Endothelial cell (in vitro differentiated cells): Measurements from ENCODE around the gene NR2C2. TPM values are rescaled to one million over a fixed set of nuclear protein-coding genes. Genes with fewer than 3 reads are reported as not detected.

ENCODE experiments used
- DNase-seq: peaks from one replicate; pipeline ENCODE4 v3.0.0; 2021; ENCODE audit warnings: low spot score
- H3K27ac Mint-ChIP-seq: one replicate; pipeline ENCODE4 v1.8.0; 2021; ENCODE audit warnings: mixed read lengths, inconsistent platforms; ENCODE audit not compliant: unreplicated experiment
- H3K27me3 Mint-ChIP-seq: one replicate; pipeline ENCODE4 v1.8.0; 2021; ENCODE audit warnings: mild to moderate bottlenecking, moderate library complexity, mixed read lengths, inconsistent platforms; ENCODE audit not compliant: unreplicated experiment
- H3K36me3 Mint-ChIP-seq: one replicate; pipeline ENCODE4 v1.8.0; 2021; ENCODE audit warnings: mild to moderate bottlenecking, low read depth, mixed read lengths, inconsistent platforms; ENCODE audit not compliant: unreplicated experiment
- H3K4me1 Mint-ChIP-seq: one replicate; pipeline ENCODE4 v1.8.0; 2021; ENCODE audit warnings: mild to moderate bottlenecking, mixed read lengths, inconsistent platforms; ENCODE audit not compliant: unreplicated experiment
- H3K4me3 Mint-ChIP-seq: one replicate; pipeline ENCODE4 v1.8.0; 2021; ENCODE audit warnings: mild to moderate bottlenecking, mixed read lengths, inconsistent platforms; ENCODE audit not compliant: unreplicated experiment
- H3K9me3 Mint-ChIP-seq: one replicate; pipeline ENCODE4 v1.8.0; 2021; ENCODE audit warnings: mixed read lengths, inconsistent platforms; ENCODE audit not compliant: unreplicated experiment
- CTCF ChIP-seq: fragments of 200-600 bp; sonication (generic); IDR thresholded peaks from one replicate; pipeline ENCODE4 v1.5.0; 2021; ENCODE audit warnings: antibody characterized with exemption; ENCODE audit not compliant: unreplicated experiment
- total RNA-seq: library from RNA; stranded (reverse); fragmentation: NEBNext Ultra II Directional; extraction: Animal tissue kit (Norgen Biotek cat#: 25700); gene quantifications from one replicate; pipeline ENCODE4 v1.2.1, GENCODE V29; 2021; ENCODE audit not compliant: unreplicated experiment

NR2C2 gene
- total RNA-seq, 1 donor from 2014 or later = 49.1 TPM

DNA sequence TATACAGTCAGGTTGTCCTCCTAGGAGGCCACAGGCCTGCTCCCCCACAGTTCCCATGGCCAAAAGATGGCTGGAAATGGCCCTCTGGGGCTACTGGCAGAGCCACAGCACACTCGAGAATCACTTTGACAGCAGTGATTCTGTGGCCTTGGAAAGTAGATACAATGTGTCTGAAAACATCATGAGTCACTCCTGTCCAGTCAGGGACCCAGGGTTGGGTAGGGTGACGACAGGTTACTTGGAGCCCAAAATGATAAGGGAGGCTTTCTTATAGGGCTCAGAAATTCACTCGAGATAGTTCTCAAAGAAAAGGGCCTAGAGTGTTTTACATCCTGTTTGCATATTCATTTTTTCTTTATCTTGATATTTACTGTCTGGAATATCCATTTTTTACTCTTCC is 93.5 kb downstream of the NR2C2 start:
- Mint-ChIP-seq H3K36me3 (peaks cover 34% of the 10 kb centered on the region), H3K9me3 (no peaks in the 10 kb centered on the region), H3K4me1 (peaks cover 17% of the 10 kb centered on the region), H3K27me3 (peaks cover 1% of the 10 kb centered on the region), H3K4me3 (no peak overlapping the region), H3K27ac (no peak overlapping the region)
- no peak for TF ChIP-seq CTCF
- no peak for DNase-seq

DNA sequence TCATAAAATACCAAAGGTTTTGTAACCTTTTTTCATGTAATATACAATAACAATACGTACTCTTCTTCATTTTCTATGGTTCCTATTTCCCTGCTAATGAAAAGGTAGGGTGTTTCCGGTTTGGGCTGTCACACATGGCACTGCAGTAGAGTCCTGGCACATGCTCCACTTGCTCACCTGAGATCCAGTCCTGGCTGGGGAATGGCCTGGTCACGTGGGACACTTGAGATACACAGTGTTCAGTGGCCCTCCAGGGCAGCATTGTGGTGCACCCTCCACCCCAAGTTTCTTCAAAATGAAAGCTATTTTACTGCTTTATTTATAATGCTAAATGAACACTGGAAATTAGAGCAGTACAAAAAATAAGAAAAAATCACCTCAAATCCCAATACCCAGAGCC is 94.6 kb downstream of the NR2C2 start:
- Mint-ChIP-seq H3K27me3 (peaks cover 5% of the 10 kb centered on the region), H3K9me3 (no peaks in the 10 kb centered on the region), H3K4me3 (no peak overlapping the region), H3K4me1 (peaks cover 17% of the 10 kb centered on the region), H3K27ac (no peak overlapping the region), H3K36me3 (peaks cover 45% of the 10 kb centered on the region)
- TF ChIP-seq CTCF = no peak
- no peak for DNase-seq

DNA sequence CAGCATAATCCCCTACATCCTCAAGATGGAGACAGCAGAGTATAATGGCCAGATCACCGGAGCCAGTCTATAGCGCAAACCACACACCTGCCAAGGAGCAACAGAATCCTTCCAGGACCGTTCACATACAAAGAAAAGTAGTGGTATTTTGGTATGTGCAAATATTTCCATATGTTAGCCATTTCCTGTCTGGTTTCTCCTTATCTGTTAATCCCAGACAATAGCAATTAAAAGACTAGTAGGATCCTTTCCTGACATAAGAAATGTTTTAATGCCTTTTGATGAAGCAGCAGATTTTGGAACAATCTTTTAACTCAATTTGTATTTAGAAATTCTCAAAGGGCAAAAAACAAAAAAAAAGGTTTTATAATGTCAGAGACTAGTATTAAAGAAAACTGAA is 95.6 kb downstream of the NR2C2 start:
- Mint-ChIP-seq H3K36me3 (peaks cover 46% of the 10 kb centered on the region), H3K27ac (peak overlapping the region; percentile 21), H3K4me3 (no peak overlapping the region), H3K27me3 (peaks cover 3% of the 10 kb centered on the region), H3K9me3 (no peaks in the 10 kb centered on the region), H3K4me1 (peaks cover 17% of the 10 kb centered on the region)
- no peak for DNase-seq
- no peak for TF ChIP-seq CTCF

- Mint-ChIP-seq H3K27me3 (peaks cover 3% of the 10 kb centered on the region), H3K9me3 (no peaks in the 10 kb centered on the region), H3K4me3 (peak overlapping the region; percentile 18), H3K27ac (peak overlapping the region; percentile 95), H3K36me3 (peaks cover 39% of the 10 kb centered on the region), H3K4me1 (peaks cover 17% of the 10 kb centered on the region)
- no peak for DNase-seq
- no peak for TF ChIP-seq CTCF
Observed at GRCh38 chr3:15043408-15044171, 96.2 kb downstream of the NR2C2 start.

GRCh38 chr3:15044326-15044725 is 96.9 kb downstream of the NR2C2 start:
- peak overlapping the region; percentile 95 for H3K27ac Mint-ChIP-seq

More at GRCh38 chr3:15044326-15044725, 96.9 kb downstream of the NR2C2 start:
- DNase-seq = no peak
- H3K27me3 Mint-ChIP-seq = peaks cover 3% of the 10 kb centered on the region
- H3K4me1 Mint-ChIP-seq = peaks cover 15% of the 10 kb centered on the region
- TF ChIP-seq CTCF = no peak
- no peaks in the 10 kb centered on the region for H3K9me3 Mint-ChIP-seq
- H3K4me3 Mint-ChIP-seq = peak overlapping the region; percentile 33
- H3K36me3 Mint-ChIP-seq = peaks cover 35% of the 10 kb centered on the region
